H54 (cell line): ENCODE measurements around the gene INHBE.
"Not testable (repeated sequence)": the region's sequence is repeated elsewhere in the genome, so short reads cannot be mapped to it uniquely, and the experiment has no call there.

Experiments
- DNase-seq: peaks from one replicate; pipeline ENCODE4 v3.0.0; 2011; ENCODE audit warnings: low spot score, mixed read lengths; ENCODE audit not compliant: insufficient read length
- FAIRE-seq: peaks from 3 replicates; lab custom pipeline; 2011; peaks lifted over from hg19 to GRCh38; lab: Jason Lieb, UNC
- POLR2A ChIP-seq: IDR thresholded peaks from 2 replicates; pipeline ENCODE4 v1.6.1; 2011; ENCODE audit warnings: low read depth, mild to moderate bottlenecking, low read length

INHBE gene

DNA sequence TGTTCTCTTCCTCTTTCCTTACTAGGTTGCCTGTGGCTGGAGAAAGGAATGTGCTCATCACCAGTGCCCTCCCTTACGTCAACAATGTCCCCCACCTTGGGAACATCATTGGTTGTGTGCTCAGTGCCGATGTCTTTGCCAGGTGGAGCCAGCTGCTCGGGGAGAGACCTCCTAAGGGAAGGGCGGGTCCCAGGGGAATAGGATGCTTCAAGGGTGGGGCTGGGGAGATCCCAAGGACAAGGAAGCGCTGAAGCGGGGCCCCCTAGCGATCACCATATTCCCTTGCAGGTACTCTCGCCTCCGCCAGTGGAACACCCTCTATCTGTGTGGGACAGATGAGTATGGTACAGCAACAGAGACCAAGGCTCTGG is 43.0 kb downstream of the INHBE start:
- no peak for TF ChIP-seq POLR2A
- FAIRE-seq (no peak), DNase-seq (no peak)

DNA sequence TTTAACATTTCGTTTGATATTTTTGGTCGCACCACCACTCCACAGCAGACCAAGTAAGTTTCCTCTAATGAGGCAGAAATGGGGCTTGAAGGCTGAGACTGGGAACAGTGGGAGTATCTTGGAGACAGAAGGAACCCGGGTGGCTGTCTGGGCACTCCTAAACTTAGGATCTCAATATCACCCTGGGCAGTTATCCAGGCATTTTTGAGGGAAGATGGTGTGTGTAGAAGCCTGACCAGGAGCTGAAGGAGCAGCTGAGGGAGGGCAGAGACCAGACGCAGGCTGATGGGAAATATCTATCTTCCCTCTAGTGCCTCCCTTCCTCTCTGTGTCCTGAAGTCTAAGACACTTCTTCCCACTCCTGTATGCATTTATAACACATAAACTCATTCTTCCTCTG is 43.5 kb downstream of the INHBE start:
- FAIRE-seq (no peak), DNase-seq (no peak)
- TF ChIP-seq POLR2A, result no peak

DNA sequence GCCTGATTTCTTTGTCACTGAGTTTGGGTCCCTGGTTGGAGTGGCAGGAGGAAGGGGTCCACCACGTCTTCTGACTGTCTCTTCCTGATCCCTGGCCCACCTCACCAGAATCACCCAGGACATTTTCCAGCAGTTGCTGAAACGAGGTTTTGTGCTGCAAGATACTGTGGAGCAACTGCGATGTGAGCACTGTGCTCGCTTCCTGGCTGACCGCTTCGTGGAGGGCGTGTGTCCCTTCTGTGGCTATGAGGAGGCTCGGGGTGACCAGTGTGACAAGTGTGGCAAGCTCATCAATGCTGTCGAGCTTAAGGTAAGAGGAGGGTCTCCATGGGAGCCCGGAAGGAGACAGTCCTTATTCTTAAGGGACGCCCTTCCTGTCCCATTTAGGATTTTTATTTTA is 45.1 kb downstream of the INHBE start:
- TF ChIP-seq POLR2A, result no peak
- no peak for DNase-seq
- FAIRE-seq, result no peak

DNA sequence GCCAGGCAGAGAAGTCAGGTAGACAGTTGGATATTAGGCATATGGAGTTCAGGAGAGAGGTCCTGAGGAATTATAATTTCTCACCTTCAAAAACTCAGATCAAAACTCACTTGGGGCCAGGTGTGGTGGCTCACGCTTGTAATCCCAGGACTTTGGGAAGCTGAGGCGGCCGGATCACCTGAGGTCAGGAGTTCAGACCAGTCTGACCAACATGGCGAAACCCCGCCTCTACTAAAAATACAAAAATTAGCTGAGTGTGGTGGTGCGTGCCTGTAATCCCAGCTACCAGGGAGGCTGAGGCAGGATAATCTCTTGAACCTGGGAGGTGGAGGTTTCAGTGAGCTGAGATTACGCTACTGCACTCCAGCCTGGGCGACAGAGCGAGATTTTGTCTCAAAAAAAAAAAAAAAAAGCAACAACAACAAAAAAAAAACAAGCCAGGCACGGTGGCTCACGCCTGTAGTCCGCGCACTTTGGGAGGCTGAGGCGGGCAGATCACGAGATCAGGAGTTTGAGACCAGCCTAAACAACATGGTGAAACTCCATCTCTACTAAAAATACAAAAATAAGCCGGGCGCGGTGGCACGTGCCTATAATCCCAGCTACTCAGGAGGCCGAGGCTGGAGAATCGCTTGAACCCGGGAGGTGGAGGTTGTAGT is 47.3 kb downstream of the INHBE start:
- not testable (repeated sequence) for DNase-seq, FAIRE-seq

DNA sequence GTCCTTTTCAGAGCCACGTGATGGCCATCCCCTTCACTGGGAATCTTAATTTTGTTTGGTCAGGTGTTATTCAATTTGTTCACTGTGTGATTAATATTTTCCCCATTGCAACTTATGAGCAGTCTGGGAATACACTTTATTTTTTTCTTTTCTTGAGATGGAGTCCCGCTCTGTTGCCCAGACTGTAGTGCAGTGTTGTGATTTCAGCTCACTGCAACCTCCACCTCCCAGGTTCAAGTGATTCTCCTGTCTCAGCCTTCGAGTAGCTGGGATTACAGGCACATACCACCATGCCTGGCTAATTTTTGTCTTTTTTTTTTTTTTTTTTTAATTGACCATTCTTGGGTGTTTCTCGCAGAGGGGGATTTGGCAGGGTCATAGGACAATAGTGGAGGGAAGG is 51.4 kb downstream of the INHBE start:
- DNase-seq, FAIRE-seq: not testable (repeated sequence)
